DMS53 treated with DMSO at 0.1 percent for 48 hours (cell line): Measurements from ENCODE around the gene ATF7IP2.

ENCODE experiments used
- DNase-seq: peaks from one replicate; lab custom pipeline; 2025; ENCODE audit not compliant: unreplicated experiment; lab: John Stamatoyannopoulos, UW

ATF7IP2 gene

DNA sequence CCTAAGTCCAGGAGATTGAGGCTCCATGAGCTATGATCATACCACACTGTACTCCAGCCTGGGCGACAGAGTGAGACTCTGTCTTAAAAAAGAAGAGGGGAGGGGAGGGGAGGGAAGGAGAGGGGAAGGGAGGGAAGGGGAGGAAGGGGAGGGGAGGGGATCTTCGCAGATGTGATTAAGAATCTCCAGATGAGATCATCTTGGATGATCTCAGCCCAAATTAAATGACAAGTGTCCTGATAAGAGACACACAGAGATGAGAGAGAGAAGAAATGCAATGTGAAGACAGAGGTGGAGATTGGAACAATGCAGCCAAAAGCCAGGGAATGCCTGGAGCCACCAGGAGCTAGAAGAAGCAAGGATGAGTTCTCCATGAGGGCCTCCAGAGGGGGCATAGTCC lies 124.4 kb downstream of the ATF7IP2 start:
- no peak for DNase-seq

DNA sequence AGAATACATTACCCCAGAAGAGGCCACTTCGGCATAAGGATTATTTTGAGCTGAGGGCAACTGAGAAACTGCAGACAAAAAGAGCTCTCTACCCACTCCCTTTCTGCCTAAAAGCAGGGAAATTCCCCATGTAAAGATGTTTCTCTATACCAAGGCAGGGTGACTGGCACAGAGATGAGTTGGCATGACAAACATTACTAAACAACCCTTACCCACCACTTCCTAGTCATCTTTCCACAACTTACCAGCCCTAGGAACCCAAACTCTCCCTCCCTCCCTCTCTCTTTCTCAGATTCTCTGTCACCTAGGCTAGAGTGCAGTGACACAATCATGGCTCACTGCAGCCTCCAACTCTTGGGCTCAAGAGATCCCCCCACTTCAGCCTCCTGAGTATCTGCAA lies 126.0 kb downstream of the ATF7IP2 start:
- no peak for DNase-seq

DNA sequence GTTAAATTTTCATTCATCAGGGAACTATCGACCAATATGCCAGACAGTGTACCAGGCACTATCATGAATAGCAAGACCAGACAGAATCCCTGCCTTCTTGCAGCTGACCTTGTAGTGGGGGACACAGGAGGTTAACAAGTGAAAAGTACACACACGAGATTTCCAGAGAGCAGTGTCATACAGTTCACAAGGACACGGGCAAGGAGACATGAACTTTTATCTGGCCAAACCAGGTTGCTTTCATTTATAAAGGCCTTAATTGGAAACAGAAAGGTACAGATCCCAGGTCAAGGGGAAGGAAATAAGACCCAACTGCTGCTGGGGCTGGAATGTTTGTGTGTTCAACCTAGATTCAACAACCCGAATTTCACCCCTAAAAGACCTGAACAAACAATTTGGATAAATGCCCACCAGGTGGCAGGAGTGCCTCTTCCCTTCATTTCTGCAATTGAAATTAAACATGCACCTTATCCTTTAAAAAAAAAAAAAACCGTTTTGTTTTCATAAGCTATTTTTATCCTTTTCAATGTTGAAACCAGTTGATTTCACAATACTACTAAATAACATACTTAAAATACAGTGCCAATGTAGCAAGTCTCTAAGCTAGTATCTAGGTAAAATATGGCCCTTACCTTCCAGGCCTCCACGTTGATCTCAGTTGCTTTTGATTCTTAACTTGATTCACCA lies 128.7 kb downstream of the ATF7IP2 start:
- peak; percentile 15 for DNase-seq

DNA sequence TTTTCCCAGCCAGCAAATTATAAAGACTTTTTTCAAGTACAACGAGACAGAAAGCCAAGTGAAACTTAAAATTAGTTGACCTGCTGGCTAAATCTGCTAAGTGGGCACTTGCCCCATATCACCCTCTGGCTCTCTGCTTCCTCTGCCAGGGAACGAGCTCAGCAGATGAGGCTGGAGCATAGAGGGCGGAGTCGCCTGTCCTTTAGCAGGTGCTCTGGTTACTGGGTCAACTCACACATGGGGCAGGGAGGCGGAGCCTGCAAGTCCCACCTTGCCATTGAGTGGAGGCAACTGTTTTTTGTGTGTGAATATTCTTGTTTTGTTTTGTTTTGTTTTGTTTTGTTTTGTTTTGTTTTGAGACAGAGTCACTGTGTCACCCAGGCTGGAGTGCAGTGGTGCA lies 132.0 kb downstream of the ATF7IP2 start:
- no peak for DNase-seq

DNA sequence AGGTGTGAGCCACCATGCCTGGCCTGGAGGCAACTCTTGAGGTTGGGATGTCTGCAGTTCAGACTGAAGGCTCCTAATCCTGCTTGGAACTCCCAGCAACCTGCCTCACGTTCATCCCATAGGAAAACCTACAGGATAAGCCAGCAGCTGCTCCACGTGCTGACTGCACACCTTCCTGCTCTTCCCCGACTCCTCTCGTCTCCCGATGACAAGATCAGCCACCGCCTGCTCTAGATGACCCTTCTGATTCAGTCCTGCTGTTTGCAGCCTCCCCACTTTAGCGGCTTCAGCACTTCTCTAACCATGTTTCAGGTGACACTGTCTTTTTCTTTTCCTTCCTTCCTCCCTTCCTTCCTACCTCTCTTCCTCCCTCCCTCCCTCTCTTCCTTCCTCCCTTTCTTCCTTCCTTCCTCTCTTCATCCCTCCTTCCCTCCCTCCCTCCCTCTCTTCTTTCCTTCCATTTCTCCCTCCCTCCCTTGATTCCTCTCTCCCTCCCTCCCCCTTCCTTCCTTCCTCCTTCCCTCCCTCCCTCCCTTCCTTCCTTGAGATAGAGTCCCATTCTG lies 132.7 kb downstream of the ATF7IP2 start:
- DNase-seq: no peak

DNA sequence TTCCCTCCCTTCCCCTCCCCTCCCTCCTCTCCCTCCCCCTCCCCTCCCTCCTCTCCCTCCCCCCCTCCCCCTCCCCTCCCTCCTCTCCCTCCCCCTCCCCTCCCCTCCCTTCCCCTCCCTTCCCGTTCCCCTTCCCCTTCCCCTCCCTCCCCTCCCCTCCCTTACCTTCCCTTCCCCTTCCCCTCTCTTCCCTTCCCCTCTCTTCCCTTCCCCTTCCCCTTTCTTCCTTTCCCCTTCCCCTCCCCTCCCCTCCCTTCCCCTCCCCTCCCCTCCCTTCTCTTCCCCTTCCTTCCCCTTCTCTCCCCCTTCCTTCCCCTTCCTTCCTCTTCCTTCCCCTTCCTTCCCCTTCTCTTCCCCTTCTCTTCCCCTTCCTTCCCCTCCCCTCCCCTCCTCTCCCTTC lies 133.4 kb downstream of the ATF7IP2 start:
- no peak for DNase-seq

DNA sequence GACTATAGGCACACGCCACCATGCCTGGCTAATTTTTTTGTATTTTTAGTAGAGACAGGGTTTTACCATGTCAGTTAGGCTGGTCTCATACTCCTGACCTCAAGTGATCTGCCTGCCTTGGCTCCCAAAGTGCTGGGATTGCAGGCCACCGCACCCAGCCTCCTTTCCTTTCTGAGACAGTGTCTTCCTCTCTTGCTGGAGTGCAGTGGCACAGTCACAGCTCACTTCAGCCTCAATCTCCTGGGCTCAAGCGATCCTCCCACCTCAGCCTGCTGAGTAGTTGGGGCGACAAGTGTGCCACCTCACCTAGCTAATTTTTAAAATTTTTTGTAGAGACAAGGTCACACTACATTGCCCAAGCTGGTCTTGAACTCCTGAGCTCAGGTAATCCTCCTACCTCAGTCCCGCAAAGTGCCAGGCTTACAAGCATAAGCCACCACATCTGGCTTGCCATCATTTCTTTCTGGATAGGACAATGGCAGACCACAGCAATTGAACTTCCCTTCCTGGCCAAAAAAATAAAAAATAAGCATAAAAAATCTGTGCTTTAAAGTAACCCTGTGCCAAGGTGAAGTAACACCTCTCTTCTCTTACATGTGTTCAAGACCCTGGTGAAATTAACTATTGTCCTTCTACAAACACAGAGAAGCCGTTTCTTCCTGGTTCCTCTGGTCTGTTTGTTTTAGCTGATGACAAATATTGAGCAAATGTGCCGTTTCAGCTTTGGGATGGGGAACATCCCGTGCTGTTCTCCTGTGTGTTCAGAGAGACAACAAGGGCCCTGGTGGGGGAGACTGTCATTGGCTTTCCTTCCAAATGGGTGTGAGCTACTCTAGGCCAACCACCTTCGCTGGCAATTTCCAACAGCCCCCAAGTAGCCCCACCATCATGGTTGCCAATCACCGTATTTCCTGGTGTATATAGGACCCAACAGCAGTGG lies 134.3 kb downstream of the ATF7IP2 start:
- DNase-seq: peak; percentile 49

DNA sequence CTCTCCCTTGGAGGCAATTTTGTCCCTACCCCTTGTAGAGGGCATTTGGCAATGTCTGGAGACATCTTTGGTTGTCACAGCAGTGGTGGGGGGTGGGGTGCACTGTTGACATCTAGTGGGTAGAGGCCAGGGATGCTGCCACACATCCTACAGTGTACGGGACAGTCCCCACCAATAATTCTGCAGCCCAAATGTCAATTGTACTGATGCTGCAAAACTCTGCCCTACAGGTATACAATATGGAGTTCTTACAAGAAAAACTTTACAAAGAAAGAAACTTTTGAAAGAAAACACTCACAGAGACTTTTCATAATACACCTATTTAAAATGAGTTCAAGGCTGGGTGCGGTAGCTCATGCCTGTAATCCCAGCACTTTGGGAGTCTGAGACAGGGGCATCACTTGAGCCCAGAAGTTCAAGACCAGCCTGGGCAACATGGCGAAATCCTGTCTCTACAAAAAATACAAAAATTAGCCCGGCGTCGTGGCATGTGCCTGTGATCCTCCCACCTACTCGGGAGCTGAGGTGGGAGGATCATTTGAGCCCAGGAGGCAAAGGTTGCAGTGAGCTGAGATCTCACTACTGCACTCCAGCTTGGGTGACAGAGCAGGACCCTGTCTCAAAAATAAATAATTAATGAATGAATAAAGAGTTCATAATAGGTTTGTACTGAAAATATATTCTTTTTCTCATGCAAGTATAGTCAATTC lies 135.2 kb downstream of the ATF7IP2 start:
- DNase-seq: no peak

DNA sequence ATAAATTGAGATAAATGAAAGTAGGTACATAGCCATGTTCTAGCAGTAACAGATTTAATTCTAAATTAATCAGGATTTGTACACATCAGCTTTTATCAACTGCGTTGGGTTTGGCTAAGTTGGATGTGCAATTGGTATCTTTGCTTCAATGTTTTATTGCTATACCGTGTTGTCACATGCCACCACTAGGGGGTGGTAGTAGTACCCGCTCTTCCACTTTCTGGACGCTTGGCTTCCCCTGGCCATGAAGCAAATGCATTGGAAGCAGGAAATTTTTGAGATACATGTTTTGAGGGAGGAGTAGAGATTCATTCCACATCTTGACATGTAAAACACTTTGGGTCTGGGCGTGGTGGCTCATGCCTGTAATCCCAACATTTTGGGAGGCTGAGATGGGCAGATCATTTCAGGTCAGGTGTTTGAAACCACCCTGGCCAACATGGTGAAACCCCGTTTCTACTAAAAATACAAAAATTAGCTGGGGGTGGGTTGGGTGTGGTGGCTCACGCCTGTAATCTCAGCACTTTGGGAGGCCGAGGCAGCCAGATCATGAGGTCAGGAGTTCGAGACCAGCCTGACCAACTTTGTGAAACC lies 135.9 kb downstream of the ATF7IP2 start:
- DNase-seq: peak; percentile 23

DNA sequence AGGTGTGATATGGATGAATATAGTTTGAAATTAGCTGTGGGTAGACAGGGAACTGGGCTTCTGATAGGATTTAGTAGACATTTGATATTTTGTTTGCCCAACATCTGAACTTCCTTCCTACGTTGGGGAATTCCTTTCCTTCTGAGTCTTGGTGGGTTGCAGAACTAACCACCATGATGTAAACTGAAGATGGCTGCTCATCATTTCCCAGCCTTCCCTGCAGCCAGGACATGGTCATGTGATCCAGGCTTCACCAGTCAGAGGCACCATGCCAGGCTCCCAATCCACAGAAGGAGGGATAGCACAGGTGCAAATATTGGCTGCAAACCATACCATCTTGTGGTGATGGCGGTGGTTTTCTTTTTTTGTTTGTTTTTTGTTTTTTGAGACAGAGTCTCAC lies 137.1 kb downstream of the ATF7IP2 start:
- DNase-seq: no peak

DNA sequence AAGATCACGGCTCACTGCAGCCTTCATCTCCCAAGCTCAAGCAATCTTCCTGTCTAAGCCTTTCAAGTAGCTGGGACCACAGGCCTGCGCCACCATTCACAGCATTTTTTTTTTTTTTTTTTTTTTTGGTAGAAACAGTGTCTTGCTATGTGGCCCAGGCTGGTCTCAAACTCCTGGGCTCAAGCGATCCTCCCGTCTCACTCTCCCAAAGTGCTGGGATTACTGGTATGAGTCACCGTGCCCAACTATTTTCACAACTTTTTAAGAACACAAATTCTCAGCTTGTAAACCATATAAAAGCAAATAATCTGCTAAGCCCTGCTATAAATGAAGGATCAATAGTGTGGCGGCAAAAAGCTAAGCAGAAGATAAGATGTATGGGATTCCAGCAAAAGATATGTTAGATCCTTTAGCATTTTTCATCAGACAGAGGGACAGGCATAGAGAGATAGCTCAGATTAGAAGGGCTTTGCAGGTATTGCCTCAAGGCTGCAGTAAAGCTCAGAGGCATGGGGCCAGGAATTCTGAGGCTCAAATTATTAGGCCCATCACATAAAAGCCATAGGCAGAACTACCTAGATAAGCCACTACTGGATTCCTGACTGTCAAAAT lies 139.5 kb downstream of the ATF7IP2 start:
- DNase-seq: no peak

DNA sequence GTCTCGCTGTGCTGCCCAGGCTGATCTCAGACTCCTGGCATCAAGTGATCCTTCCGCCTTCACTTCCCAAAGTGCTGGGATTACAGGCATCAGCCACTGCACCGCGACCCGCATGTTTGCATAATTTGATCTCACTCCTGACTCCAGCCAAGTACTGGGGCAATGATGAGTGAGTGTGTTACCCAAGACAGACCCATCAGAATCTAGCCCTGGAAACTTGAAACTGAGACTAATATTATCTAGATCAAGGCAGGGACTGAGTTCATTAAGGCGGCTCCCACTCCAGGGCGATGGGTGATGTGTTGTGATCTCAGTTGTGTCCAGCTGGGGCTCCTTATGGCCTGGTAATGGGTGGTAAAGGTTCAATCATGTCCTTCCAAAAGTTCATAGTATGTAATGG lies 141.1 kb downstream of the ATF7IP2 start:
- DNase-seq: no peak

DNA sequence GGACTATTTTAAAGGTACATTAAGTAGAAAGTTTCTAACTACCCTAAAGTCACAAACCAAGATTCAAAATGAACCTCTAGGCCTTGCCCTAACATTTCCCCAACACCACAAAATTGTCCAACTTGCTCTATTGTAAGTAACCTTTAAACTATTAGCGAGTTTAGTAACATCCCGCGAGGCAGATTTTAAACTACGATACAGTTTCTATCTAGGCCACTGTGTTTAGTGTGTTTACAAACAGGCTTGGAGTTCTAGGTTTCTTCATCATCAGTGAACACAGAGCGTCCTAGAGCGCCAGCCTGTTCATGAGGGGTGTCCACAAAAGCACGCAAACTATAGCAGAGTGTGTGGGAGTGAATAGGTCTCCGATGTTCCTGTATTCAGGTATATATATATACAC lies 142.8 kb downstream of the ATF7IP2 start:
- no peak for DNase-seq

DNA sequence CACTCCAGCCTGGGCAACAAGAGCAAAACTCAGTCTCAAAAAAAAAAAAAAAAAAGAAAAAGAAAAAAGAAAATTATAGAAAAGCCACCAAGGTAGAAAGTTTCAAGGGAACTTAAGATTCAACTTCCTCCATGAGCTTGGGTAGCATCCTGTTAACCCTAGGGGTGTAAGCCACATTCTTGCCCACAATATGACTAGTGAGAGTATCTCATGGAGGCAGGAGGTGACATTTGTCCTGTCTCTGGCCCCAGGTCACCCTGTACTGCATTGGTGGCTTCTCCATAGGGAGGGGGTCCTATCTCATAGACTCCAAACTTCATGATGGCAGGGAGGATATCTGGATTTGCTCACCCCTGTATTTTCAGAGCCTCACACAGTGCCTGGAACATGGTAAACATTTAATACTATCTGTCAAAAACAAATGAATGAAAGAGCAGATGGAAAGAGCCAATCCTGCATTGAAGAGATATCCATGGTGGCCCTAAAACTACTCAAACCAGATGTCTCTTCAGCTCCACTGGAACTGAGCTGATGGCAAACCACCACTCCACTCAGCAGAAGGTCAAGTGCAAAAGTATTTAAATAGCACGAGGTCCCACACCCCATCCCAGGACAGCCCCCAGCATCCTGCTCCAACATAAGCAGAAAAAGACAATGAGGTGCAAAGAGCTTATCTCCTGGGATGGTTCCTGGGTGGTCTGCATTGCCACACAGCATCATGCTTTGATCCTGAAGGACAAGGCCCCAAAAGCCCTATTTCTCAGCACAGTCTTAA lies 144.2 kb downstream of the ATF7IP2 start:
- no peak for DNase-seq

DNA sequence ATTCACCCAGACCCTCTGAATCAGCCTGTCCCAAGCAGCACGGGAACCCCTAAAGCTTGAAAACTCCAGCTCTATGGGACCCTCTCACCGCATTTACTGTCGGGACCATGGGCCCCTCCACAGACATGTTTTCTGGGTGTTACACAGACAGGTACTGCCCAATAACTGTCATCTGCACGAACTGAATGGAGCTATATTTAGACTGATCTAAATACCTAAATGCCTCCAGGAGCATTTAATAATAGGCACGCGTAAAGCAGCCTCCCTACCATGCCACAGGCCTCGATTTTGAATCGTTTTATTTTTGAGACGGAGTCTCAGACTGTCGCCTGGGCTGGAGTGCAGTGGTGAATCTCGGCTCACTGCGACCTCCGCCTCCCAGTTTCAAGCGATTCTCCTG lies 144.8 kb downstream of the ATF7IP2 start:
- DNase-seq: no peak

DNA sequence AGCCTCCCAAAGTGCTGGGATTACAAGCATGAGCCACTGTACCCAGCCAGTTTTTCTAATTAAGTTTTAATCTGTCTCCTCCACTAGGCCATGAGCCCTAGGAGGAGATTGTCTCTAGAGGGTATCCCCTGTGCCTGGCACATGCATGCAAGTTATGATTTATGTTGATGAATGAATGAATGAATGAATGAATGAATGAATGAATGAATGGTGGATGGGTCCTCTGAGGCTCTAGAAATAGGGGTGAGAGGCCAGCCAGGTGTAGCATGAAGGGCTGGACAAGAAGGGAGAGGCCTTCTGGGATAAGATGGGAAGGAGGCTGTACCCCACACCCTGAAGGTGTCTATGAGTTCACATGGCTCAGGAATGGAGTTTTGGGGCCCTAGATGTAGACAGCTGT lies 145.7 kb downstream of the ATF7IP2 start:
- DNase-seq: no peak
